Amniotic stem cell (primary cell): Measurements from ENCODE around the gene FYN.

Experiments used
- DNase-seq: peaks from one replicate; lab custom pipeline; 2025; lab: John Stamatoyannopoulos, UW

The FYN gene

DNA sequence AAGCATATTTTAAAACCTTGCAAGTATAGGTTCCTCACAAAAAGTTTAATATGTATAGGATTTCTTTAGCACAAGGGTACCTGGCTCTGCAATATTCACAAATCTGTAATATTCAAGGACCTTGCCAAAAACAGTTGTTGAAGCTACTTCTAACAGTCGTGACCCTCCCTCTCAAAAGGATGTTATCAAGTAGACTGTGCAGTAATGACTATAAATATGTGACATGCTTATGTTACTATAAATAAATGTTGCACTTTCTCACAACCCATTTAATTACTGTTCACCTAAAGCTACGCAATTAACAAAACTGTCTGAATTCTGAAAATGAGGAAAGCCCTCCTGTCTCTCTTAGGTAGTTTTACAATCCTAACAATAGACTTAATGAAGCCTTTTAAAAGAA is 41.8 kb downstream of the FYN start:
- no peak for DNase-seq

DNA sequence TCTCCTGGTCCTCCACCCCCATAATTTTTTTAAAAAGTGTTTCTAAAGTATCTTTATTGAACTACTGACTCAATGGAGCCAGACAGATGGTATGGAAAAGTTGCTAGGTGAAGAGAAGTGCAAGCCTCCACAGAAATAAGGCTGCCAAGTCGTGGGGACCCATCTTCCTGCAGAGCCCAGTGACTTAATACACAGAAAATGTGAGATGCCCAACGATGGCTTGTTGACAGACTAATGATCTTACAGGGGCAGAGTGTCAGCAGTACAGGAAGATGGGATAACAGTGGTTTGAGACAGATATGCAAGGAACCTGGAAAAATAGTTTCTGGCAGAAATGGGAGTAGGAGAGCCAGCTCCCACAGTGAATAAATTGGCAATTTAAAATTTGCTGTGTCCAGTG is 43.3 kb downstream of the FYN start:
- no peak for DNase-seq

- no peak for DNase-seq
These were observed 43.7 kb downstream of the FYN start for GRCh38 chr6:111829581-111829980.

- no peak for DNase-seq
These were observed 44.4 kb downstream of the FYN start for GRCh38 chr6:111828809-111829208.

DNA sequence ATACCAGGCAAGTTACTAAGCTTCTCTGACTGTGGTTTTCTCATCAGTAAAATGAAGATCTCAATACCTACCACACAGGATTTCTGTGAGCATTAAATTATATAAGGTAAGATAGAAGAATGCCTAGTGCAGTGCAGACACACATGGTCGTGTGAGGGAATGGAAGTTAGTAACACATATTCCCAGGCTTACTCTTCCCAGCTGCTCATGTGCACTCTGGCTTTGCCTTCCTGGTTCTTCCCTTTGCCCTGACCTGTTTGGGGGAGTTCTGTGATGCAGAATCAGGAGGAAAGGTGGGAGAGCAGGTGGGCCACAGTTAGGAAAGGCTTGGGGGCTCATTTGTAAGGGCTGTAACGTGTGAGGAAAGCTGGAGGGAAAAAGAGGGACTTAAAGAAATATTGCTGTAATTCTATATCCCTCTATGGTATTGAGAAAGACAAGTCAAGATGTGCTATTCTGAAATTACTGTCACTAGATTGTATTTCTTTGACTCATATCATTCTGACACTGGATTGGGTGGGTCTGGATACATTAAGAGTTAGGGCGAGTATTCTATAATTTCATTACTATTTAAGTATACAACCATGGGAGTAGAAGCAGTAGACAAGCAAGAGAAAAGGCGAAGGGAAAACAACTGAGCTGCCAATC is 47.7 kb downstream of the FYN start:
- no peak for DNase-seq

DNA sequence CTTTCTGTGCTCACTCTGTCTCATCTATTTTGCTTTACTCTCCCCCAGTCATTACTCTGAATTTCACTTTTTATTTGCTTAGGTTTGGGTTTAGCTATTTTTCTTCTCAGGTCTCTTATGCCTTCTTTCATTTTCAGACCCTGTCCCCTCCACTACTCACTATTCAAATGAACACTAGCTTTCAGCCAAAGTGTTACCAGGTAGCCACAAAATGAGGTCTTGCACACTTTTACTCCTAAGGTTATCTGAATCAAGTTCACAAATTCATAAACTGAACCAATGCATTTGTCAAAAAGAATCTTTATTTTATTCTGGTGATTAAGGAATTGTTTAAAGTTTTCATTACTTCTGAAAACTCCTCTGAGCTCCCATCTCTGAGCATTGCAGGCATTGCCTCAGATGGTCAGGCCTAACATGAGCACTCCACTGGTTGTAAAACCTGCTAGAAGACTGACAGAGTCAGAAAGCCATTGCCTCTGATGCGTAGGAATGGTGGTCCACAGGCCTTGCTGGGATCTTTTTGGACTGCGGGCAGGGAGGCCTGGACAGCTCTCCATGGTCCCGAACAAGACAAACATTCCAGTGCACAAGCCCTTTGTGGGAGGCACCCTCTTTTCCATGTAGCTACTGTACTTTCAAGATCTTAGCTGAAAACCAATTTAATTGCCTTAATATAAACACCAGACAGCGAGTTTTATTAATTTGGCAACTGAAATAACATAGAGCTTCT is 48.5 kb downstream of the FYN start:
- DNase-seq = no peak

GRCh38 chr6:111823831-111824607 is 49.2 kb downstream of the FYN start:
- peak; percentile 48 for DNase-seq

GRCh38 chr6:111823012-111823411 is 50.2 kb downstream of the FYN start:
- DNase-seq = no peak

DNA sequence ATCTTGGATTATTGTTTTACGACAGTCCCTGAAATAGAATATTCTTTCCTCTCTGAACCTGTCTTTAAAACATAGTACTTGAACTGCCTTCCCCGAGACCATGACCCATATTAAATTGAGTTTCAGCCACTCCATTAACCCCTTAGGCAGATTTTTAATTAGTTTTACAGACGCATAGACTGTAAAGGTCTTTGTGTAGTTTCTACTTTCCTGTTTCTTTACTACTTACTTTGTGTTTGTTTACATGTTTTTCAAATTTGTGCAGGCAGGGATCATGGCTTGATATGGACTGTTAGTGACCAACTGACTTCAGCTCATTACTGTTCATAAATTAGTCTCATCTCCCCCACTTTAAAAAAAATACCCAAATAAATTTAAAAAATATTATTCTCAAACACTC is 53.8 kb downstream of the FYN start:
- DNase-seq = no peak

GRCh38 chr6:111818539-111819226 is 54.6 kb downstream of the FYN start:
- DNase-seq = no peak

GRCh38 chr6:111817451-111818120 is 55.7 kb downstream of the FYN start:
- no peak for DNase-seq

- no peak for DNase-seq
These were observed 59.5 kb downstream of the FYN start for GRCh38 chr6:111813677-111814310.

- no peak for DNase-seq
These were observed 60.0 kb downstream of the FYN start for GRCh38 chr6:111813237-111813636.

- no peak for DNase-seq
These were observed 60.9 kb downstream of the FYN start for GRCh38 chr6:111812060-111813038.

- DNase-seq = no peak
These were observed 62.7 kb downstream of the FYN start for GRCh38 chr6:111810294-111811131.

GRCh38 chr6:111809766-111810165 is 63.5 kb downstream of the FYN start:
- DNase-seq = no peak

- no peak for DNase-seq
These were observed 64.0 kb downstream of the FYN start for GRCh38 chr6:111809264-111809663.

DNA sequence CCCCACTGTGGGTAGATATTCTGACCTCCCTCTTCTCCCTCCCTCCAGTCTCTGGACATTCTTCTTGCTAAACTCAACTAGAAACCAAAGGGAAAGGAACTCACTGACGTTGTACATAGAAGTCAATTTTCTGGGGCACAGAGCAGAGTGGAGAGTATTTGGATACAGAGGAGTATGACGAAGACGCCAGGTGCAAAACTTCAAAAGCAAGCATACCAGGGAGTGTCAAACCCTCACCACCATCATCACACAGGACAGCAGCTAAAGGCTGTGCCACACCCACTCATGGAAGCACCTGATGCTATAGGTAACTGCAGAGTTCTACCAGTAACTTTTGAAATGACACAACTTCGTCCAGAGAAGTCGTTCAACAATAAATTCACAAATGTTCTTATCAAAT is 64.8 kb downstream of the FYN start:
- DNase-seq = no peak
